ENCODE results near the gene PCDHB16. TPM values are rescaled to one million over a fixed set of nuclear protein-coding genes. Genes with fewer than 3 reads are reported as not detected.
"Not testable (repeated sequence)": the region's sequence is repeated elsewhere in the genome, so short reads cannot be mapped to it uniquely, and the experiment has no call there.

Gene PCDHB16
- total and polyA plus RNA-seq, 2 donors: 0.14 to 0.27 TPM

GRCh38 chr5:141215504-141215903 lies 33.3 kb downstream of the PCDHB16 start:
- not testable (repeated sequence) for H3K27ac ChIP-seq (ENCODE audit: low read depth in 1 of 2, low read length in 1 of 2); DNase-seq (ENCODE audit: low read depth in 6 of 9, low spot score in 9 of 9); H3K36me3 ChIP-seq (ENCODE audit: control insufficient read depth in 2 of 2, insufficient read depth in 2 of 2, low read length in 1 of 2); H3K9me3 ChIP-seq (ENCODE audit: control insufficient read depth in 2 of 2, insufficient read depth in 1 of 2, low read length in 1 of 2); H3K4me1 ChIP-seq (ENCODE audit: control insufficient read depth in 2 of 2, insufficient read depth in 2 of 2, low read length in 2 of 2); H3K4me3 ChIP-seq (ENCODE audit: low read length in 2 of 2)
- peaks cover 0 to 28% of the 10 kb centered on the region in 2 donors for H3K27me3 ChIP-seq (ENCODE audit: control insufficient read depth in 2 of 2, insufficient read depth in 1 of 2, low read length in 1 of 2)
- 52% methylated on average over 35 of the region's 40 CpGs for WGBS

- 41% methylated on average over 18 of the region's 26 CpGs for WGBS
These were observed 33.8 kb downstream of the PCDHB16 start for GRCh38 chr5:141216035-141216434.

GRCh38 chr5:141223112-141223783 lies 41.1 kb downstream of the PCDHB16 start, which contains the start of gene PCDHB14:
Gene PCDHB14 (plus strand): TSS chr5:141223343. CDS start chr5:141223506, 163 bp downstream.
- 29% methylated on average over 15 of the region's 15 CpGs for WGBS
- DNase-seq (ENCODE audit: low read depth in 6 of 9, low spot score in 9 of 9): peak in 3 of 9 donors; percentile 2 to 29 (median 6)
- Histone ChIP-seq H3K27ac (ENCODE audit: low read depth in 1 of 2, low read length in 1 of 2) (no peak within 1 kb of the TSS), H3K36me3 (ENCODE audit: control insufficient read depth in 2 of 2, insufficient read depth in 2 of 2, low read length in 1 of 2) (no peaks in the 10 kb centered on the region), H3K4me1 (ENCODE audit: control insufficient read depth in 2 of 2, insufficient read depth in 2 of 2, low read length in 2 of 2) (no peaks in the 10 kb centered on the region), H3K27me3 (ENCODE audit: control insufficient read depth in 2 of 2, insufficient read depth in 1 of 2, low read length in 1 of 2) (peaks cover 0 to 31% of the 10 kb centered on the region in 2 donors), H3K4me3 (ENCODE audit: low read length in 2 of 2) (no peak within 1 kb of the TSS), H3K9me3 (ENCODE audit: control insufficient read depth in 2 of 2, insufficient read depth in 1 of 2, low read length in 1 of 2) (peaks cover 0 to 4% of the 10 kb centered on the region in 2 donors)

More at GRCh38 chr5:141216035-141216434, 33.8 kb downstream of the PCDHB16 start:
- H3K4me1 ChIP-seq (ENCODE audit: control insufficient read depth in 2 of 2, insufficient read depth in 2 of 2, low read length in 2 of 2); H3K27ac ChIP-seq (ENCODE audit: low read depth in 1 of 2, low read length in 1 of 2); H3K4me3 ChIP-seq (ENCODE audit: low read length in 2 of 2); H3K36me3 ChIP-seq (ENCODE audit: control insufficient read depth in 2 of 2, insufficient read depth in 2 of 2, low read length in 1 of 2); H3K9me3 ChIP-seq (ENCODE audit: control insufficient read depth in 2 of 2, insufficient read depth in 1 of 2, low read length in 1 of 2); DNase-seq (ENCODE audit: low read depth in 6 of 9, low spot score in 9 of 9): not testable (repeated sequence)
- peaks cover 0 to 24% of the 10 kb centered on the region in 2 donors for H3K27me3 ChIP-seq (ENCODE audit: control insufficient read depth in 2 of 2, insufficient read depth in 1 of 2, low read length in 1 of 2)

GRCh38 chr5:141224844-141225243 lies 42.7 kb downstream of the PCDHB16 start:
- H3K36me3 ChIP-seq (ENCODE audit: control insufficient read depth in 2 of 2, insufficient read depth in 2 of 2, low read length in 1 of 2); H3K27ac ChIP-seq (ENCODE audit: low read depth in 1 of 2, low read length in 1 of 2): not testable (repeated sequence)
- H3K27me3 ChIP-seq (ENCODE audit: control insufficient read depth in 2 of 2, insufficient read depth in 1 of 2, low read length in 1 of 2): peaks cover 0 to 29% of the 10 kb centered on the region in 2 donors

GRCh38 chr5:141225421-141225820 lies 43.2 kb downstream of the PCDHB16 start:
- not testable (repeated sequence) for DNase-seq (ENCODE audit: low read depth in 6 of 9, low spot score in 9 of 9); H3K4me3 ChIP-seq (ENCODE audit: low read length in 2 of 2); H3K4me1 ChIP-seq (ENCODE audit: control insufficient read depth in 2 of 2, insufficient read depth in 2 of 2, low read length in 2 of 2); H3K36me3 ChIP-seq (ENCODE audit: control insufficient read depth in 2 of 2, insufficient read depth in 2 of 2, low read length in 1 of 2); H3K27ac ChIP-seq (ENCODE audit: low read depth in 1 of 2, low read length in 1 of 2); H3K9me3 ChIP-seq (ENCODE audit: control insufficient read depth in 2 of 2, insufficient read depth in 1 of 2, low read length in 1 of 2)
- H3K27me3 ChIP-seq (ENCODE audit: control insufficient read depth in 2 of 2, insufficient read depth in 1 of 2, low read length in 1 of 2): peaks cover 0 to 29% of the 10 kb centered on the region in 2 donors
- WGBS: 43% methylated on average over 23 of the region's 30 CpGs

More at GRCh38 chr5:141224844-141225243, 42.7 kb downstream of the PCDHB16 start:
- 35% methylated on average over 35 of the region's 40 CpGs for WGBS
- DNase-seq (ENCODE audit: low read depth in 6 of 9, low spot score in 9 of 9); H3K4me3 ChIP-seq (ENCODE audit: low read length in 2 of 2); H3K9me3 ChIP-seq (ENCODE audit: control insufficient read depth in 2 of 2, insufficient read depth in 1 of 2, low read length in 1 of 2); H3K4me1 ChIP-seq (ENCODE audit: control insufficient read depth in 2 of 2, insufficient read depth in 2 of 2, low read length in 2 of 2): not testable (repeated sequence)

- H3K27ac ChIP-seq (ENCODE audit: low read depth in 1 of 2, low read length in 1 of 2): no peak overlapping the region
- no peak for DNase-seq (ENCODE audit: low read depth in 6 of 9, low spot score in 9 of 9)
- peaks cover 2 to 7% of the 10 kb centered on the region in 2 donors for H3K9me3 ChIP-seq (ENCODE audit: control insufficient read depth in 2 of 2, insufficient read depth in 1 of 2, low read length in 1 of 2)
- 10% methylated on average over 15 of the region's 15 CpGs for WGBS
- H3K27me3 ChIP-seq (ENCODE audit: control insufficient read depth in 2 of 2, insufficient read depth in 1 of 2, low read length in 1 of 2): peaks cover 0 to 27% of the 10 kb centered on the region in 2 donors
- no peaks in the 10 kb centered on the region for H3K36me3 ChIP-seq (ENCODE audit: control insufficient read depth in 2 of 2, insufficient read depth in 2 of 2, low read length in 1 of 2)
- no peak overlapping the region for H3K4me3 ChIP-seq (ENCODE audit: low read length in 2 of 2)
- no peaks in the 10 kb centered on the region for H3K4me1 ChIP-seq (ENCODE audit: control insufficient read depth in 2 of 2, insufficient read depth in 2 of 2, low read length in 2 of 2)
These were observed 52.0 kb downstream of the PCDHB16 start for GRCh38 chr5:141234109-141234667.

Other genes with a start within 250 kb of the PCDHB16 start
Only the 30 nearest of the 37 such genes appear.
- gene PCDHB1, start 131.0 kb upstream of the PCDHB16 start, total RNA-seq: 0.05 TPM
- 0.02 TPM for gene PCDHB1, start 131.0 kb upstream of the PCDHB16 start, polyA plus RNA-seq
- 0.24 TPM for gene PCDHB2, start 87.8 kb upstream of the PCDHB16 start, total RNA-seq
- 0.39 TPM for gene PCDHB2, start 87.8 kb upstream of the PCDHB16 start, polyA plus RNA-seq
- 0.09 TPM for gene PCDHB3, start 81.9 kb upstream of the PCDHB16 start, total RNA-seq
- gene PCDHB3, start 81.9 kb upstream of the PCDHB16 start, polyA plus RNA-seq: 0.11 TPM
- 0.09 TPM for gene PCDHB4, start 60.6 kb upstream of the PCDHB16 start, total RNA-seq
- gene PCDHB4, start 60.6 kb upstream of the PCDHB16 start, polyA plus RNA-seq: 0.34 TPM
- gene PCDHB5, start 47.2 kb upstream of the PCDHB16 start, total RNA-seq: 0.38 TPM
- gene PCDHB5, start 47.2 kb upstream of the PCDHB16 start, polyA plus RNA-seq: 1.0 TPM
- gene PCDHB6, start 32.3 kb upstream of the PCDHB16 start, total RNA-seq: 0.09 TPM
- 0.23 TPM for gene PCDHB6, start 32.3 kb upstream of the PCDHB16 start, polyA plus RNA-seq
- 0.14 TPM for gene PCDHB7, start 9.7 kb upstream of the PCDHB16 start, total RNA-seq
- gene PCDHB7, start 9.7 kb upstream of the PCDHB16 start, polyA plus RNA-seq: 0.11 TPM
- gene PCDHB8, start 4.6 kb upstream of the PCDHB16 start, total RNA-seq: 0.05 TPM
- gene PCDHB8, start 4.6 kb upstream of the PCDHB16 start, polyA plus RNA-seq: 0.05 TPM
- gene PCDHB9, start 4.8 kb downstream of the PCDHB16 start, total RNA-seq: 0.19 TPM
- gene PCDHB9, start 4.8 kb downstream of the PCDHB16 start, polyA plus RNA-seq: 0.16 TPM
- 0.19 TPM for gene PCDHB10, start 10.0 kb downstream of the PCDHB16 start, total RNA-seq
- gene PCDHB10, start 10.0 kb downstream of the PCDHB16 start, polyA plus RNA-seq: 0.23 TPM
- 0.24 TPM for gene PCDHB11, start 17.2 kb downstream of the PCDHB16 start, total RNA-seq
- gene PCDHB11, start 17.2 kb downstream of the PCDHB16 start, polyA plus RNA-seq: 0.37 TPM
- gene PCDHB12, start 26.3 kb downstream of the PCDHB16 start, total RNA-seq: 0.19 TPM
- gene PCDHB12, start 26.3 kb downstream of the PCDHB16 start, polyA plus RNA-seq: 0.18 TPM
- 0.14 TPM for gene PCDHB13, start 31.5 kb downstream of the PCDHB16 start, total RNA-seq
- gene PCDHB13, start 31.5 kb downstream of the PCDHB16 start, polyA plus RNA-seq: 0.27 TPM
- gene PCDHB14, start 41.0 kb downstream of the PCDHB16 start, total RNA-seq: 0.38 TPM
- 0.87 TPM for gene PCDHB14, start 41.0 kb downstream of the PCDHB16 start, polyA plus RNA-seq
- gene PCDHB15, start 63.0 kb downstream of the PCDHB16 start, total RNA-seq: 0.33 TPM
- gene PCDHB15, start 63.0 kb downstream of the PCDHB16 start, polyA plus RNA-seq: 0.66 TPM
- gene SLC25A2, start 121.7 kb downstream of the PCDHB16 start, total RNA-seq: 0.09 TPM
- gene SLC25A2, start 121.7 kb downstream of the PCDHB16 start, polyA plus RNA-seq: 0.16 TPM
- 138 TPM for gene TAF7, start 138.4 kb downstream of the PCDHB16 start, total RNA-seq
- gene TAF7, start 138.4 kb downstream of the PCDHB16 start, polyA plus RNA-seq: 174 TPM
- gene PCDHGA1, start 148.1 kb downstream of the PCDHB16 start, total RNA-seq: 0.09 TPM
- gene PCDHGA1, start 148.1 kb downstream of the PCDHB16 start, polyA plus RNA-seq: 0.16 TPM
- 0.19 TPM for gene PCDHGA2, start 156.4 kb downstream of the PCDHB16 start, total RNA-seq
- gene PCDHGA2, start 156.4 kb downstream of the PCDHB16 start, polyA plus RNA-seq: 0.46 TPM
- gene PCDHGA3, start 161.4 kb downstream of the PCDHB16 start, total RNA-seq: 0.19 TPM
- 0.11 TPM for gene PCDHGA3, start 161.4 kb downstream of the PCDHB16 start, polyA plus RNA-seq
- 0.14 TPM for gene PCDHGB1, start 167.7 kb downstream of the PCDHB16 start, total RNA-seq
- 0.11 TPM for gene PCDHGB1, start 167.7 kb downstream of the PCDHB16 start, polyA plus RNA-seq
- 0.19 TPM for gene PCDHGA4, start 172.6 kb downstream of the PCDHB16 start, total RNA-seq
- 0.11 TPM for gene PCDHGA4, start 172.6 kb downstream of the PCDHB16 start, polyA plus RNA-seq
- gene PCDHGB2, start 177.6 kb downstream of the PCDHB16 start, total RNA-seq: 0.28 TPM
- 0.21 TPM for gene PCDHGB2, start 177.6 kb downstream of the PCDHB16 start, polyA plus RNA-seq
- 0.19 TPM for gene PCDHGA5, start 181.8 kb downstream of the PCDHB16 start, total RNA-seq
- gene PCDHGA5, start 181.8 kb downstream of the PCDHB16 start, polyA plus RNA-seq: 0.18 TPM
- 0.33 TPM for gene PCDHGB3, start 187.9 kb downstream of the PCDHB16 start, total RNA-seq
- gene PCDHGB3, start 187.9 kb downstream of the PCDHB16 start, polyA plus RNA-seq: 0.14 TPM
- 0.47 TPM for gene PCDHGA6, start 191.5 kb downstream of the PCDHB16 start, total RNA-seq
- gene PCDHGA6, start 191.5 kb downstream of the PCDHB16 start, polyA plus RNA-seq: 1.2 TPM
- gene PCDHGA7, start 200.4 kb downstream of the PCDHB16 start, total RNA-seq: 0.28 TPM
- gene PCDHGA7, start 200.4 kb downstream of the PCDHB16 start, polyA plus RNA-seq: 0.46 TPM
- gene PCDHGB4, start 205.3 kb downstream of the PCDHB16 start, total RNA-seq: 1.0 TPM
- 1.6 TPM for gene PCDHGB4, start 205.3 kb downstream of the PCDHB16 start, polyA plus RNA-seq
- gene PCDHGA8, start 210.2 kb downstream of the PCDHB16 start, total RNA-seq: 0.19 TPM
- gene PCDHGA8, start 210.2 kb downstream of the PCDHB16 start, polyA plus RNA-seq: 0.18 TPM
- 1.6 TPM for gene PCDHGB5, start 215.6 kb downstream of the PCDHB16 start, total RNA-seq
- 1.1 TPM for gene PCDHGB5, start 215.6 kb downstream of the PCDHB16 start, polyA plus RNA-seq